Kidney (tissue), 14 donors: Measurements from ENCODE around the gene RHCG. TPM values are rescaled to one million over a fixed set of nuclear protein-coding genes. Genes with fewer than 3 reads are reported as not detected.

Experiments
- DNase-seq, 5 donors: peaks; one replicate each; pipeline ENCODE4 v3.0.0-alpha.2; 2013 to 2020
- FAIRE-seq: peaks from 2 replicates; lab custom pipeline; 2012; peaks lifted over from hg19 to GRCh38; lab: Jason Lieb, UNC
- H3K27ac ChIP-seq, 2 donors: one replicate each; pipeline ENCODE4 v1.7.0; 2013; ENCODE audit warnings: low read depth in 2 of 2, low read length in 2 of 2, inconsistent platforms in 1 of 2
- H3K27me3 ChIP-seq: one replicate; pipeline ENCODE4 v1.7.1; 2013; ENCODE audit warnings: low read length, inconsistent platforms; ENCODE audit not compliant: control insufficient read depth, insufficient read depth
- H3K36me3 ChIP-seq, 3 donors: one replicate each; pipeline versions ENCODE4 v1.7.0 to v1.7.1; 2013; ENCODE audit warnings: low read length in 3 of 3, control low read depth in 1 of 3, inconsistent platforms in 1 of 3; ENCODE audit not compliant: insufficient read depth in 3 of 3, control insufficient read depth in 2 of 3
- H3K4me1 ChIP-seq, 3 donors: one replicate each; pipeline versions ENCODE4 v1.7.0 to v1.7.1; 2013; ENCODE audit warnings: low read length in 3 of 3, inconsistent platforms in 1 of 3, low read depth in 1 of 3; ENCODE audit not compliant: control insufficient read depth in 2 of 3, insufficient read depth in 2 of 3
- H3K4me3 ChIP-seq, 3 donors: one replicate each; pipeline versions ENCODE4 v1.7.0 to v1.8.1; 2013; ENCODE audit warnings: low read length in 3 of 3, control low read depth in 1 of 3, inconsistent platforms in 1 of 3
- H3K9ac ChIP-seq, 3 donors: one replicate each; pipeline versions ENCODE4 v1.7.0 to v1.7.1; 2013; ENCODE audit warnings: low read length in 3 of 3, control low read depth in 1 of 3, inconsistent platforms in 1 of 3
- H3K9me3 ChIP-seq, 3 donors: one replicate each; pipeline versions ENCODE4 v1.7.0 to v1.7.1; 2013; ENCODE audit warnings: low read length in 3 of 3, control low read depth in 1 of 3, inconsistent platforms in 1 of 3; ENCODE audit not compliant: control insufficient read depth in 2 of 3, insufficient read depth in 1 of 3
- intact Hi-C: fragments of 100-400 bp; cut with DNase I; formaldehyde crosslinking; loops from one replicate; pipeline ENCODE4 v1.11.1; 2022
- polyA plus RNA-seq: library from polyadenylated mRNA; stranded (reverse); fragments of 350-450 nt; fragmentation: Illumina TruSeq; extraction: RNeasy Lipid Tissue Mini Kit (QIAGEN cat#74804); gene quantifications from one replicate; pipeline ENCODE4 v1.2.3, GENCODE V29; 2014; ENCODE audit warnings: low read depth, low replicate concordance; ENCODE audit not compliant: insufficient read depth
- total RNA-seq: library from RNA; stranded (reverse); fragmentation: NEBNext Ultra II Directional; extraction: Animal tissue kit (Norgen Biotek cat#: 25700); gene quantifications from one replicate; pipeline ENCODE4 v1.2.1, GENCODE V29; 2021
- TF ChIP-seq, protein P1 (sequence below): IDR thresholded peaks from 3 replicates; pipeline ENCODE4 v1.5.1; 2012; ENCODE audit warnings: mild to moderate bottlenecking, moderate library complexity, borderline replicate concordance; ENCODE audit not compliant: insufficient read depth; ENCODE audit errors: extremely low read depth
- donor health status: control.
- donor health status: control.
- donor health status: control.
- donor health status: control.
- donor health status: control.
- donor health status: DM: yes; HTN: yes; CAD: no.
- donor health status: Normal renal cell carcinoma (clear cell type).

RHCG gene
- total and polyA plus RNA-seq, 2 donors from 2014 or later, result 1.5 to 373 TPM

DNA sequence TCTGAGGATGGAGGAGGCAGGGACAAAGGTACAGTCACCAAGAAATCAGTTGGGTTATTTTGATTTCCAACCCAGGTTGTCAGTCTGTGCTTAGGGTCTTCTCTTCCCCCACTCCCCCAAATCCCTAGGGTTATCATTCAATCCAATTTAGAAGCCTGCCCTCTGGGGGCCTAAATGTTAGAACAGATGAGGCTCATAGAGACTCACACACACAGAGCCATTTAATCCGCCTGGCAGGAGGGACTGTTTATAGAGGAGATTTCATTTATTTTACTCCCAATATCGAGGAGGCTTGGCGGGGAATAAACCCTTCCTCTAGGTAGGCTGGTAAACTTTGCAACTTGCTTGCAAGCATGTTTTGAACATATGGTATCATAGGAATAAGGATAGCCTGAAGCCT, 52.8 kb downstream of the RHCG start:
- Histone ChIP-seq H3K27ac (no peak overlapping the region), H3K4me3 (no peak overlapping the region), H3K4me1 (no peaks in the 10 kb centered on the region), H3K9me3 (no peaks in the 10 kb centered on the region), H3K9ac (no peak overlapping the region), H3K27me3 (no peaks in the 10 kb centered on the region), H3K36me3 (no peaks in the 10 kb centered on the region)
- no peak for FAIRE-seq
- no peak for DNase-seq
- TF ChIP-seq, protein P1, sequence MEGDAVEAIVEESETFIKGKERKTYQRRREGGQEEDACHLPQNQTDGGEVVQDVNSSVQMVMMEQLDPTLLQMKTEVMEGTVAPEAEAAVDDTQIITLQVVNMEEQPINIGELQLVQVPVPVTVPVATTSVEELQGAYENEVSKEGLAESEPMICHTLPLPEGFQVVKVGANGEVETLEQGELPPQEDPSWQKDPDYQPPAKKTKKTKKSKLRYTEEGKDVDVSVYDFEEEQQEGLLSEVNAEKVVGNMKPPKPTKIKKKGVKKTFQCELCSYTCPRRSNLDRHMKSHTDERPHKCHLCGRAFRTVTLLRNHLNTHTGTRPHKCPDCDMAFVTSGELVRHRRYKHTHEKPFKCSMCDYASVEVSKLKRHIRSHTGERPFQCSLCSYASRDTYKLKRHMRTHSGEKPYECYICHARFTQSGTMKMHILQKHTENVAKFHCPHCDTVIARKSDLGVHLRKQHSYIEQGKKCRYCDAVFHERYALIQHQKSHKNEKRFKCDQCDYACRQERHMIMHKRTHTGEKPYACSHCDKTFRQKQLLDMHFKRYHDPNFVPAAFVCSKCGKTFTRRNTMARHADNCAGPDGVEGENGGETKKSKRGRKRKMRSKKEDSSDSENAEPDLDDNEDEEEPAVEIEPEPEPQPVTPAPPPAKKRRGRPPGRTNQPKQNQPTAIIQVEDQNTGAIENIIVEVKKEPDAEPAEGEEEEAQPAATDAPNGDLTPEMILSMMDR, result no peak
- intact Hi-C loops, result no loop called here

DNA sequence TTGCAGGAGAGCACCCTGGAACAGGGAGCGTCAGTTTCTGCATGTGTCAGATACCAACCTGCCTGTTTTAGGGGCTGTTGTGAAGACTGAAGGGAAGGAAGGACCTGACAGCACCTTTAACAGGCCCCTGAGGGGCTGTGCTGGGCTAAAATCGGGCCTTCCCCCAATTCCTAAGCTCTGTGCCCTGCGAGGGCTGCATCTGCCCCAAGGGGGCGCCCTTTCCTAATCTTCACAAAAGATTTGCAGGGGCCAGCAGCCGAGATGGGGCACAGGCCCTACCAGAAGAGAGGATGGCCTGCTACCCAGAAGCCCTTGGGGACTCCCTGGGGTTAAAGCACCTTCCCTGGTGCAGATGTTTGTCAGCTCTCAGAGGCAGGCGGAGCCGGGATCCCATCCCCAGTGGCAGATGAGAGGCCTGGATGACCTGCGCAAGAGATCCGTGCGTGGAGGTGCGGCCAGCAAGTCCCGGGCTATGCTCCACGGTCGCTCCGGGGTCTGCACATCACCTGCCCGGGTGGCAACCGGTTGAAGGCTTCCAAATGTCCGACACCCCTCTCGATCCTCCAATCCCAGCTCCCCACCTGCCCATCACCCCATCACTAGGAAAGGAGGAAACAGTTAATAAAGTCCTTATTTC, 53.6 kb downstream of the RHCG start:
- TF ChIP-seq, protein P1, result peak; percentile 30
- Histone ChIP-seq H3K9ac (no peak overlapping the region), H3K4me1 (no peaks in the 10 kb centered on the region), H3K9me3 (no peaks in the 10 kb centered on the region), H3K27me3 (no peaks in the 10 kb centered on the region), H3K36me3 (no peaks in the 10 kb centered on the region), H3K27ac (no peak overlapping the region), H3K4me3 (no peak overlapping the region)
- intact Hi-C loops, result no loop called here
- no peak for FAIRE-seq
- DNase-seq, result peak in 4 of 5 donors; percentile 32 to 60 (median 59)

DNA sequence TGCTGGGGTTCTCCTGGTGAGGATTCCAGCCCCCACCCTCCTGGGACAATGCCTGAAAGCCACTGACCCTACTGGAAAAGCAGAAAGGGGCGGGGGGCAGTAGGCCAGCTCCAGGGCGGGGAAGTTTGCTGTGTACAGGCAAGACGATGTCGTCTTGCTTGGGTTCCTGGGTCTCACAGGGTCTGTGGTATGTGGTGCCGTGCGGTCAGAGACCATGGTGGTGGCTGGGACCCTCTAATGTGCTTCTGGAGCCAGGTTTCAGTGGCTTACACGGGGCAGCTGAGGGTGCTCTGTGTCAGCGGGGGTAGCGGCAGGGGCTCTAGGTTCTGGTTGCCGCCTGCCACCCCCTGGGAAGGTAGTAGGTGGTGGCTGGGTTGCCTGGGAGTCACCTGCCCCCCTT, 54.2 kb downstream of the RHCG start:
- intact Hi-C loops, result no loop called here
- H3K4me1 ChIP-seq, result no peaks in the 10 kb centered on the region
- no peaks in the 10 kb centered on the region for H3K36me3 ChIP-seq
- H3K9ac ChIP-seq, result no peak overlapping the region
- no peak overlapping the region for H3K4me3 ChIP-seq
- TF ChIP-seq, protein P1, result no peak
- no peaks in the 10 kb centered on the region for H3K27me3 ChIP-seq
- no peaks in the 10 kb centered on the region for H3K9me3 ChIP-seq
- no peak for FAIRE-seq
- DNase-seq, result no peak
- no peak overlapping the region for H3K27ac ChIP-seq
